Measurements from ENCODE around the gene PIM3. TPM values are rescaled to one million over a fixed set of nuclear protein-coding genes. Genes with fewer than 3 reads are reported as not detected.

Gene PIM3
- total and polyA plus RNA-seq, 2 of the 8 experiments (the other 6 are each of a cell fraction or from before 2014, with no cell fraction given) = 22.6 to 30.0 TPM

- no peak for TF ChIP-seq ATF2 (IDR thresholded peaks at IDR 0.05; ENCODE audit: low read length)
- no peak for TF ChIP-seq TAF1 (IDR thresholded peaks at IDR 0.05; ENCODE audit: low read depth, low read length)
- no peak for TF ChIP-seq GTF2F1 (IDR thresholded peaks at IDR 0.05; ENCODE audit: borderline replicate concordance, low read depth, low read length)
- no peak for TF ChIP-seq TBP (IDR thresholded peaks at IDR 0.05; ENCODE audit: low read depth, low read length)
Measured at GRCh38 chr22:49977578-49977977, 17.0 kb downstream of the PIM3 start (continued).

Data from H1 (cell line).